Activated CD4-positive, alpha-beta T cell treated with anti-CD3 and anti-CD28 coated beads for 4 hours (primary cell): Measurements from ENCODE around the gene CTNND1.

Experiments
- DNase-seq, 2 donors: peaks; one replicate each; pipeline ENCODE4 v3.0.0-alpha.2; 2020

The CTNND1 gene

GRCh38 chr11:57764566-57764965, 3.0 kb downstream of the CTNND1 start:
- DNase-seq, result no peak

GRCh38 chr11:57764972-57765371, 3.4 kb downstream of the CTNND1 start:
- no peak for DNase-seq

- DNase-seq, result no peak
Measured at GRCh38 chr11:57770793-57771192, 9.2 kb downstream of the CTNND1 start.

- no peak for DNase-seq
Measured at GRCh38 chr11:57771365-57771764, 9.8 kb downstream of the CTNND1 start.

GRCh38 chr11:57772562-57772961, 11.0 kb downstream of the CTNND1 start:
- DNase-seq, result no peak

GRCh38 chr11:57773026-57773598, 11.5 kb downstream of the CTNND1 start:
- DNase-seq, result no peak

GRCh38 chr11:57775491-57775890, 13.9 kb downstream of the CTNND1 start:
- no peak for DNase-seq

- no peak for DNase-seq
Measured at GRCh38 chr11:57776031-57776521, 14.5 kb downstream of the CTNND1 start.

- no peak for DNase-seq
Measured at GRCh38 chr11:57776577-57777210, 15.1 kb downstream of the CTNND1 start.

GRCh38 chr11:57777969-57778317, 16.3 kb downstream of the CTNND1 start:
- DNase-seq, result no peak

GRCh38 chr11:57778318-57779037, 16.9 kb downstream of the CTNND1 start:
- no peak for DNase-seq

- DNase-seq, result no peak
Measured at GRCh38 chr11:57779276-57779675, 17.7 kb downstream of the CTNND1 start.

- DNase-seq, result no peak
Measured at GRCh38 chr11:57781529-57781943, 19.9 kb downstream of the CTNND1 start.

- no peak for DNase-seq
Measured at GRCh38 chr11:57785072-57785471, 23.5 kb downstream of the CTNND1 start.

GRCh38 chr11:57786436-57786835, 24.8 kb downstream of the CTNND1 start:
- no peak for DNase-seq

- DNase-seq, result no peak
Measured at GRCh38 chr11:57787006-57787604, 25.5 kb downstream of the CTNND1 start.

GRCh38 chr11:57787920-57788702, 26.5 kb downstream of the CTNND1 start:
- no peak for DNase-seq

GRCh38 chr11:57788703-57789088, 27.1 kb downstream of the CTNND1 start:
- DNase-seq, result no peak

- DNase-seq, result peak; percentile 6 to 16
Measured at GRCh38 chr11:57791321-57792059, 29.9 kb downstream of the CTNND1 start.

- peak; percentile 84 for DNase-seq
Measured at GRCh38 chr11:57792060-57792541, 30.5 kb downstream of the CTNND1 start.

- DNase-seq, result no peak
Measured at GRCh38 chr11:57792870-57793269, 31.3 kb downstream of the CTNND1 start.
